NCI-H510A (cell line): ENCODE measurements around the gene CCR7.

ENCODE experiments used
- DNase-seq: peaks from one replicate; lab custom pipeline; 2025; lab: John Stamatoyannopoulos, UW

CCR7 gene

DNA sequence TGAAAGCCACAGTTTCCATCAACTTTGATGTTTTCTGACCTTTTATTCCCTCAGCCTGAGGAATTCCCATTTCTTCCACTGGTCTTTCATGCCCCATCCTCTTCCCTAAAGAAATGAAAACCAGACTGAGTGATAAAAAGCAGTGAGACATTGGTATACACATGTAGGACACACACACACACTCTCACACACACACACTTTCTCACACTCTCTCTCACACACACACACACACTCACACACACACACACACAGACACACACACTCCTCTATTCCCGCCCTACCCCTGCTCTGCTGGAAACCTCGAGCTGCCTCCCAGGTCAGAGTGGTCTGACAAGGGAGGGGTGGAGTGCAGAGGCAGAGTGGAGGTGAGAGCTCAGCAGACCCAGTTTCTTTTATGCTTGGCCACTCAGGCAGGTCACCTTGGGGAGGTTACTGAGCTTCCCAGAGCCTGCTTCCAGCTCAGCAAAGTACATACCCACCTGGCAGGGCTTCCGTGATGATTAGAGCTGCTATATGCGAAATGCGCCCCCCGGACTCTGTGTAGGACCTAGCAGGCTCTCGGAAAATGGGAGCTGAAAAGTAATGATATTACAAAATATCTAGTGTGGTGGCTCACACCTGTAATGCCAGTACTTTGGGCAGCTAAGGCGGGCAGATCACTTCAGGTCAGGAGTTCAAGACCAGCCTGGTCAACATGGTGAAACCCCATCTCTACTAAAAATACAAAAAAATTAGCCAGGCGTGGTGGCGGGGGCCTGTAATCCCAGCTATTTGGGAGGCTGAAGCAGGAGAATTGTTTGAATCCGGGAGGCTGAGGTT is 30.7 kb downstream of the CCR7 start:
- DNase-seq, result no peak

DNA sequence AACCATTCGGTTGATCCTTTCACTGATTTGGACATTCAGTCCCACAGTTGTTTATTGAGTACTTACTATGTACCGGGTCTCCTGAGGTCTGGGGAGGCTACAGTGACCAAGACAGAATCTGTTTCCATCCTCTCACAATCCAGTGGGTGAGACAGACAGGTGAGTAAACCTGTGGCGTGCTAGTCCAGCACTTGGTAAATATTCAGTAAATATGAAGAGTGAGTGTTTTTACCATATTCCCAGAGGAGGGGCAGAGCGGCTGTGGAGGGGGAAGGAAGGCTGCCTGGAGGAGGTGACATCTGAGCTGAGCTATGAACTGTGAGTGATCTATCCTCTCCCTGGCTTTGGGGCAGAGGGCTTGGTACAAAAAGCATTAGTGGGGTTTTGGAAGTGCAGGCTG is 31.4 kb downstream of the CCR7 start:
- DNase-seq, result no peak

DNA sequence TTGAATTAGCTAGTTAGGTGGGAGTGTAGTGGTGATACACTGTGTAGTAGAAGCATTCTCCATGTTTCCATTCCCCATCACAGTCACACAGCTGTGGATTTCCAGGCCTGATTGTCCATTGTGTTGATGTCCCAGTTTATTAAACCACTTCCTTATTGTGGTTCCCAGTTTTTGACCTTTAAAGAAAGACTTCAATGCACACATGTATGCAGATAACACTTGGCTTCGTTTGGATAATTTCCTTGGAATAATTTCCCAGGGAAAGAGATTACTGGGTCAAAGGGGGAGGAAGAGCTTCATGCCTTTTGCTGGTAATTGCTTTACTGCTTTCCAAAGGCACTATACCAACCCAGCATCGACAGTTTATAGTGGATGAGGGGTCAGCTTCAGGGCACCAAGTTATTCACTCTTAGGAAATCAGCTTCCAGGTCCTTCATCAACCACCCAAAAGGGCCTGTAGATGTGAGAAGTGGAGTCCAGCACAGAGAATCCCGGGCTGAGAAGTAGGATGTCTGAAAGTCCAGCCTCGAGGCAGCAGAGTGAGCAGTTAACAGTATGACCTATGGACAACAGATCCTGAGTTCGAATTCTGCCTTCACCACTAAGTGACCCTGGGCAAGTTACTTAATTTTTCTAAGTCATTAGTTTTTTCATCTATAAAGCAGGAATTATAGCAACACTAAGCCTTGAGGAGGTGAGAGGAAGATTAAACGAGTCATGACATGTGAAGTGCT is 32.6 kb downstream of the CCR7 start:
- no peak for DNase-seq

DNA sequence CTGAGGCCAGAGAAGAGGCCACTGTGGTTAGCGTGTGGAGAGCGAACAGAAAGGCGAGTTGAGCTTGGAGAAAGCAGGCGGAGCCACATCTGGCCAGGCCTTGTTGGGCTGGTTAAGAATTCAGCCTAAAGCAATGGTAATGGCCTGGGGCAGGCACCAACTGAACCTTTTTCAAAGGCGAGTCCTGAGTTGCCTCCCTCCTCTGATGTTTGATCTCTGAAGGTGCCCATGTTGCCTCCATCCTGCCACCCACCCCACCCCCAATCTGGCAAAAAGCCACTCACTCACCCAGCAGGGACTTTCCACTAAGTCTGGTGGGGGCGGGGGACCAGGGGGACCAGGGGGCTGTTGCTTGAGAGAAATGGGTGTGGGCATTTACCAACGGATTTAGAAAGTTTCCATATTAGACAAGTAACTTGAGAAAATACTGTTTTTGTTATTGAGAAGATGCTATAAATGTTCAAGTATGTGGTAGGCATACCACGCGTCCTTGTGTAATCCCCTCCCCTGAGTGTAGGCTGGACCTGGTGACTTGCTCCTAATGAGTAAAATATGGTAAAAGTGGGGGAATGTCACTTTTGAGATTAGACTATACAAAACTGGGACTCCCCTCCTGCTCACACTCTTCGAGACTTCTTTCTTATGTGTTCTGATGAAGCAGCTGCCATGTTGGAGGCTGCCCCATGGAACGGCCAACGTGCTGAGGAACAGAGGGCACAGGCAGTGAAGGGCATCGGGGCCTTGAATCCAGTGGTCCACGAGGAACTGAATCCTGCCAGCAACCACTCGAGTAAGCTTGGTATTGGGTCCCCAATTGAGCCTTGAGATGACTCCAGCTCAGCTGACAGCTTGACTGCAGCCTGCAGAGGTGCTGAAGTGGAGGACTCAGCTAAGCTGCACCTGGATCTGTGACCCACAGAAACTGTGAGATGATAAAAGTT is 34.0 kb downstream of the CCR7 start:
- DNase-seq, result no peak

DNA sequence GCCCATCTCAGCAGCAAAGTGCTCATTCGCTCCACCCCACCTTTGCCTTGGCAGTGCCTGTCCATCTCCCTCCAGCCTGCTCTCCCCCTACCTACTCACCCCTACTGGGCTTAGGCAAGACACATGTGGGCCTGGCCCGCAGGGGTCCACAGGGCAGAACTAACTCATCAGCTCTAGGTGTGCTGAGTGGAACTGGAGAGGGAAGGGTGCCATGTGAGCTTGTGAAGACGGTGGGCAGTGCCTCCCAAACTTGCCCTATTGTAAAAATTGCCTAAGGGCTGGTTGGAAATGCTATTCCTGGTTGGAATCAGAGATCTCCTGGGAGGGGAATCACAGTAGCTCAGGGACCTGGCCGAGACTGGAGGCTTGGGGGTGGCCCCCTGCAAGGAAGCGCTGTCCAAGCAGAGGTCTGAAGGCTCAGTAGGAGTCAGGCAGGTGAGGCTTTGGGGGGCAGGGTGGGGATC is 34.7 kb downstream of the CCR7 start:
- no peak for DNase-seq

DNA sequence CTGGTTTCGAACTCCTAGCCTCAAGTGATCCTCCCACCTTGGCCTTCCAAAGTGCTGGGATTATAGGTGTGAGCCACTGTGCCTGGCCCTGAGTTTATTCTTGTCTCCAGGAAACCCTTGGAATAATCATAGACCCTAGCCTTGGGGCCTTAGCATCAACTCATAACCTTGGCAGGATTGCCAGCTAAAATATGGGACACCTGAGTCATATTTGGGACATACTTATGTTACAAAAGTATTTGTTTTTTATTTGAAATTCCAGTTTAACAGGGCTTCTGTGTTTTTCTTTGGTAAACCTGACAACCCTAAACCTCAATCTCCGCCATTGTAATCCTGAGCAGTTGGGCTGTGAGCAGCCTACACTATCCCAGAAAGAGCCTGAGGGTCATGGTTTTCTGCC is 35.3 kb downstream of the CCR7 start:
- DNase-seq, result no peak

DNA sequence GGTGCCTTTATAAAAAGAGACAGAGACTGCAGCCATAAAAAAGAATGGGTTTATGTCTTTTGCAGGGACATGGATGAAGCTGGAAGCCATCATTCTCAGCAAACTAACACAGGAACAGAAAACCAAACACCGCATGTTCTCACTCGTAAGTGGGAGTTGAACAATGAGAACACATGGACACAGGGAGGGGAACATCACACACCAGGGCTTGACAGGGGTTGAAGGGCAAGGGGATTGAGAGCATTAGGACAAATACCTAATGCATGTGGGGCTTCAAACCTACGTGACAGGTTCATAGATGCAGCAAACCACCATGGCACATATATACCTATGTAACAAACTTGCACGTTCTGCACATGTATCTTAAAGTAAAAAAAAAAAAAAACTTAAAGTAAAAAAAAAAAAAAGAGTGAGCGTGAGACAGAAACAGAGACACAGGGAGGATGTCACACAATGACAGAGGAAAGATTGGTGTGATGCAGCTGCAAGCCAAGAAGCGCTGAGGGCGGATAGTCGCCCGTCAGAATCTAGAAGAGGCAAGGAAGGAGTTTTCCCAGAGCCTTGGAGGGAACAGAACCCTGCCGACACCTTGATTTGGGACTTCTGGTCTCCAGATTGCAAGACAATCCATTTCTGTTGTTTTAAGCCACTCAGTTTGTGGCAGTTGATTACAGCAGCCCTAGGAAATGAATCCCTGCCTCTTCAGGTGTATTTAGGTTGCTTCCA is 36.4 kb downstream of the CCR7 start:
- DNase-seq, result no peak

DNA sequence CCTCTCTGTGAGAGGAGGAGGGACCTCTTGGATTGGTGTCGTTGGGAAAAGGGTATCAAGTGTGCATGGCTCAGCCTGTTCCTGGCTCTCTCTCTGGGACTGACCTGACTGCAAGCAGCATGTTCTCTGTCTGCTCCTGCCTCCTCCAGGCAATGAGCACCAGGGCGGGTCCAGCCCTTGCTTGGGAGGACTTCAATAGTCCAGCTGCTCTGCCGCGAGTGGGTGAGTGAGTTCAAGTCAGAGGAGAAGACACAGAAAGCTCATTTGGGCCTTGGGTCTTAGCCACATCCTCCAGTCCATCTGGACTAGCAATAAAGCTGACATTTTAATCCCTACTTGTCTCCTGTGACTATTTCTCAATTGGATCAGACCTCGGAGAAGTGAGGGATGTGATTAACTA is 38.6 kb downstream of the CCR7 start:
- DNase-seq, result no peak

DNA sequence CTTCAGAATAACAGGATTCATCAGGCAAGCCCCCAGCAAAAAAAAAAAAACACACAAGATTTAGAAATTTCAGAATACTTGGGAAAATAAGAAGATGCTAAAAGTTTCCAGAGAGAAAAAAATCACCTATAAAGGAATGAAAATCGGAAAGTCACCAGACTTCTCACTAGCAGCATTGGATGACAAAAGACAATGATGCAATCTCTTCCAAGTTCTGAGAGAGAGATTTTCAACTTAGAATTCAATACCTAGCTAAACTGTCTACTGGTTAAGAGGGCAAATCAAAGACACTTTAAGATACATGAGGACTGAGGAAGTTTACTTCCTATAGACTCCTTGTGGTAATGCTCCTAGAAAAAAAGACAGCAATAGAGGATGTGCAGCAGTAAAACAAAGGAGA is 40.0 kb downstream of the CCR7 start:
- DNase-seq, result no peak

DNA sequence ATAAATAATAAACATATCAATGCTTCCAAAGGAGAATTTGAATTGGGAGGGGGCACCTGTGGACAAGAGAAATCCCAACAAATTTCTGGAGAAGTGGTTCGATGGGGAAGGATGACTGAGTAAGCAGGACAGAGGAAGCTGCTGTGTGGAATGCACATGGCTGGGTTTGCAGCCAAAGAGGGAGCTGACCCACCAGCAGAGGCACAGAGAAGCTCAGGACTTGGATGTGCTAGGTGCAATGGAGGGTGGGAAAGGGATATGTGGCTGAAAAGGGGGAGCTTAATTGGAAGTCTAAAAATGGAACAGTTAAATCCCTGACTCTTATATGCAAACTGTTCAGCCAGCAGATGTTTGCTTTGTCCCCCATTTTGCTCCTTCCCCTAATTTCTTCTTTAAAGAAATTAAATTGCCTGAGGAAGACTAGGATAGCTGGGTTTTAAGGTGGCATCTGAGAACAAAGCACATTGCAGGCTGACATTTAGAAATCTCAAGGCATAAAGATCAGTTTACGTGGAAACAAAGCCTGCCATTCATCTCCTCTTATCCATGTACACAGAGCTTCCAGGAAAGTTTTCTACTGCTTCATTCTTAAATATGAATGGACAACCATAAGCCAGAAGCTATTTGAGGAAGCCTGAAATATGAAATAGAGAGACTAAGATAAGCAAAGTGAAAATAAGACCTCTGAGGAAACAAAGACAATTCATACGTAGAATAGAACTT is 40.9 kb downstream of the CCR7 start:
- DNase-seq, result no peak

DNA sequence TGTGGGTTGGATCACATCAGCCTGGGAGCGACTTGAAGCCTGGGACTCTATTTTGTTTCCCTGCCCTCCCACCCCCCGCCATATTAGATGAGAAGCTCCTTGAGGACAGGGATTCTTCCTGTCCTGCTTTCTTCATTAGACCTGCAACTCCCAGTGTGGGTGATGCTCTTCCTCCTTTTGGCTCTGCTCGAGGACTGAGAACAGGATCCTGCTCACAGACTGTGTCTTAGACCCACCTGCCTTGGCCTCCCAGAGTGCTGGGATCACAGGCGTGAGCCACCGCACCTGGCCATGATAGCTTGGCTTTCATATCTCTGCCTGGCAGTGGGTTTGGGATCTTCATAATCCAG is 42.3 kb downstream of the CCR7 start:
- no peak for DNase-seq

DNA sequence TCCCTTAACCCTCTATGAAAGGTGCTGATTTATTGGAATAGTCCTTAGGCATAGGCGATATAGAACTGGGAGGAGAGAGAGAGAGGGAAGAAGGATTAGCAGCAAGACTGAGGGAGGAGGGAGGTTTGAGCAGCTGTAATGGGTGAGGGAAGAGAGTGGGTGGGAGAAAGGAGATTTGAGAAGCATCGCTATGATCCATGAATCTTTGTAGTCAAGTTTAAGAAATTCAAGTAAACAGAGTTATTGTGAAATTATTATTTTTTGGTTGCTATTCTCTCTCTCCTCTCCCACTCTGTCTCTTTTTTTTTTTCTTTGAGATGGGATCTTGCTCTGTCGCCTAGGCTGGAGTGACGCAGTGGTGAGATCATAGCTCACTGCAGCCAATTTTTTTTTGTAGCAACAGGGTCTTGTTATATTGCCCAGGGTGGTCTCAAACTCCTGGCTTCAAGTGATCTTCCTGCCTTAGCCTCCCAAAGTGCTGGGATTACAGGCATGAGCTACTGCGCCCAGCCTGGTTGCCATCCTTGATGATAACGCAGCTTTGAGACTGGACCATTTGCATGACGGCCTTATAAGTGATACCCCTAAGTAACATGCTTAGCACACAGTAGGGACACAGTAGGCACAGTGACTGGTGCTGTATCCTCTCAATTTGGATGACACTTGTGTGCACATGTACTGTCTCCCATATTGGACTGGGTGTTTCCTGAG is 42.9 kb downstream of the CCR7 start:
- DNase-seq, result no peak

DNA sequence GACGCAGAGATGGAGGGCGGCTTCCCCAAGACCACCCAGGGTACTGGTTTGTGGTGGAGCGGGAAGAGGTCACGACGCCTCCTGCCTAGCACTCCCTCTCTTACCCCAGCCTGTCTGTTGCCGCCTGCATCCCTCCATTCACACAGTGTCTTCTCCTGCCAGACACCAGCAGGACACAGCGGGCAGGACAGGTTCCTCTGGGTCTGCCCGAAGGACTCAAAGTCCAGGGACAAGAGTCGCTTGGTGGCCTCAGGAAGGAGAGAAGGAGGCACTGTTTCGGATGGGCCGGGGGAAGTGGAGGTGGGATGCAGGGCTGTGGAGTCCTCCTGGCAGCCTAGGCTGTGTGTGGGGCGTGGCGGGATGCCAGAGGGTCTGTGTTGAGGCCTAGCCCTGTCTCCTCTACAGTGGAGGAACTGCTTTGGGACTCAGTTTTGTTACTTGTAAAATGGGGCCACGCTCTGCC is 44.2 kb downstream of the CCR7 start:
- no peak for DNase-seq

DNA sequence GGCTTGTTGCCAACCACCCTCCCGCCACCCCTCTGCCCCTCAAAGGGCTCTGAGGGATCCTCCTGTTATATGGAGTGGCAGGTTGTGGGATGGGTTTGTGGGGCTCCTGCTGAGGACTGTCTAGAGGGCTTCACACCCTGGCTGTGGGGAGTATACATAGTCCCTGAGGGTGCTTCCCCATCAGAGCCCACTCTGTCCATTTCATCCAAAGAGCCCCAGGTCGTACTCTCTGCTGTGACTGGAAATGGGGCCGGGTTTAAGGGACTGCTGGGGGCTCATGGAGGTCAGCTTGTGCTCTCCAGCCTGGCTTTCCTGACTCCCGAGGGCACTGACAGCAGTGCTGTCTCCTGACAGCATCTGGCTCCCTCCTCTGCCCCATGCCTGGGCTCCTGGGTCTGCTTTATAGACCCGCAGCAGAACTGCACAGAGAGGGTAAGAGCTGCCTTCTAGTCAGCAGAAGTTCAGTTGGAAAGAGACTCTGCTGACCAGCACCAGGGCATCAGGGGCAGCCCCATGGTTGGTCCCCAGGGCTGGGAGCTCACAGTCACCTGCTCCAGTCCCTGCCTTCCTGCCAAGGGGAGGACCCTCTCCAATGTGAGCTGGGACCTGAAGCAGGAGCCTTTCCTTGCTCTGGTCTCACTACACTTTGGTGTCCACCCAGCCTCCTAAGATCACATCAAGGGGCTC is 46.0 kb downstream of the CCR7 start:
- no peak for DNase-seq

DNA sequence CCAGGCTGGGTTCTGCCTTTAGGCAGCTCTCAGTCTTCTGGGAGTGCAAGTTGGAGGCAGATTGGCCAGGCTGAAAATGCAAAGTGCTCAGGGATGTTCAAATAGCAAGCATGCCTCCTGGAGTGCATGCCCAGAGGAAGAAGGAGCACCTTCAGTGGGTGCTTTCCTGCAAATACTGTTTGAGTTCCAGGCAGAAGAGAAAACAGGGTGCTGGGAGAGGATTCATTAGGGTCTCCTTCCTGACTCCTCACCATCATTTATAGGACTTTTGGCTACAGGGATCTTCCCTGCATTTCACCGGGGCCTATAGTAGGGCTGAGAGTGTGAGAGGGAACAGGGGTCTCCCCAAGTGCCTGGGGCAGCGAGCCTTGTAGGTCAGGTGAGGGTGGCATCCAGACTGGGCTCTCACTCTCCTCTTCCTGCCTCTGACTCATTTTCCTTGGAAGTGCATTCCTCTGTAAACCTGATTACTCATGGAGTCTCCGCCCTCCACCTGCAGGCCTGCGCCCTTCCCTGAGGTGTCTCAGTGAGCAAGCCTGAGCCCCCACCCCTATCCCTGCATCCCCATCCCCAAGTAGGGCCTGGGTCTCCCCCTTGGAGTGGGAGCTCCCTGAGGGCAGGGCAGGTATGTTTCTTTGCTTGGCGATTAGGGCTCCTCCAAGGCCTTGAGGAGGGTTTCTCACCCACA is 46.7 kb downstream of the CCR7 start:
- no peak for DNase-seq

DNA sequence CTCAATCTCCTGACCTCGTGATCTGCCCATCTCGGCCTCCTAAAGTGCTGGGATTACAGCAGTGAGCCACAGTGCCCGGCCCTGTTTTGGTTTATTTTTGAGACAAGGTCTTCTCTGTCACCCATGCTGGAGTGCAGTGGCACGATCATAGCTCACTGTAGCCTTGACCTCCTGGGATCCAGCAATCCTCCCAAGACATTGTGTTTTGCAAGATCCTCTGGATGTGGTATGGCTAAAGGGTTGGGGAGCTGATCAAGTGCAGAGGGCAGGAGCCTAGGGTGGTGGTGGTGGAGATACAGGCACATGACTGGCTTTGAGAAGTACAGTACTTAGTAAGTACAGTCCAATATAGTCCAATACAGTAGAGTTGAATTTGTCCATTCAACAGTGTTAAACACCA is 47.3 kb downstream of the CCR7 start:
- DNase-seq, result no peak

DNA sequence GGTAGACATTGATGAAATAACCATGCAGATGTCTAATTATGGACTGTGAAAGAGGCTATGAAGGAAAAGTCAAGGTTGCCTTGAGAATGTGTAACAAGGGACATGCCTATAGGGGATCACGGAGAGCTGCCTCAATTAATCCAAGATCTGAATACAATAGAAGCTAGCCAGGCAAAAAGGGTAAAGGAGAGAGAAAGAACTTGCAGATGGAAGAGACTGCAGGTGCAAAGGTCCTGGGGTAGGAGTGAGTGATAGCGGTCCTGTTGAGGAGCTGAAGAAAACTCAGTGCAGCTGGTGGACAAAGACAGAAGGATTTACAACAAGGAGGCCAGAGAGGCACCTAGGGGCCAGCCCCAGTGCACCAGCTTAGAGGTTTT is 48.0 kb downstream of the CCR7 start:
- no peak for DNase-seq

DNA sequence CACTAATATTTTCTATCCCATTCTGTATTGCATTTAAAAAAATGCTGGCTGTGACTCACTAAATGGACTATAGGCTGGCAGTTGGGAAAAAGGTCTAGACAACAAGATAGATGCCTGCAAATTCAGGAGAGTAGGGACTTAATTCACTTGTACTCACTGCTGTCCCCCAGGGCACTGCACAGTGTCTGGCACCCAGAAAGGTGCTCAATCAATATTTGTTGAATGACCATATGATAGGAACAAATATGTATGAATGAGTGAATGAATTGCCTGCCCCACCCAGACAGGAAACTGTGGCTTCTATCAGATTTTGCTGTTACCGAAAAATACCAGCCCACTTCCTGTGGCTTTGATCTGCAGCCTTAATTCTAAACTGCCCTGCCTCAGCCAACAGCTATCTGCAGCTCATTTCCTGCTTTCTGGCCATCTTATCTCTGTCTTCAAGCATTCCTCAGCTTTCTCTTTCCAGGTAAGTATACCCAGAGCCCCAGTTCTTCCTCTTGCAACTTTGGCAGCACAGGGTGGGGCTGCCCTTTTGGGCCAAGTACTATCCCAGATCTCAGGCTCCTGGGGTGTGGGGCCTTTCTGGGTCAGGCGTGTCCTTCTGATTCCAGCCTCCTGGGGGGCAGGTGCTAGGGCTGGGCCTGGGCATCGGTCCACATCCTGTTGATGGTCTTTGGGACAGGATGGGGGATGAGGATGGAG is 48.5 kb downstream of the CCR7 start:
- DNase-seq, result no peak
